Germinal center (tissue), 1 donor: ENCODE results near the gene USP32.
A peak's percentile ranks its signal among the peaks of the same experiment; 100 is the strongest.
"Not testable (repeated sequence)": the region's sequence is repeated elsewhere in the genome, so short reads cannot be mapped to it uniquely, and the experiment has no call there.

ENCODE experiments used
- DNase-seq: peaks from one replicate; pipeline ENCODE4 v3.0.0; 2012; ENCODE audit warnings: mixed read lengths, low spot score

USP32 gene, protein sequence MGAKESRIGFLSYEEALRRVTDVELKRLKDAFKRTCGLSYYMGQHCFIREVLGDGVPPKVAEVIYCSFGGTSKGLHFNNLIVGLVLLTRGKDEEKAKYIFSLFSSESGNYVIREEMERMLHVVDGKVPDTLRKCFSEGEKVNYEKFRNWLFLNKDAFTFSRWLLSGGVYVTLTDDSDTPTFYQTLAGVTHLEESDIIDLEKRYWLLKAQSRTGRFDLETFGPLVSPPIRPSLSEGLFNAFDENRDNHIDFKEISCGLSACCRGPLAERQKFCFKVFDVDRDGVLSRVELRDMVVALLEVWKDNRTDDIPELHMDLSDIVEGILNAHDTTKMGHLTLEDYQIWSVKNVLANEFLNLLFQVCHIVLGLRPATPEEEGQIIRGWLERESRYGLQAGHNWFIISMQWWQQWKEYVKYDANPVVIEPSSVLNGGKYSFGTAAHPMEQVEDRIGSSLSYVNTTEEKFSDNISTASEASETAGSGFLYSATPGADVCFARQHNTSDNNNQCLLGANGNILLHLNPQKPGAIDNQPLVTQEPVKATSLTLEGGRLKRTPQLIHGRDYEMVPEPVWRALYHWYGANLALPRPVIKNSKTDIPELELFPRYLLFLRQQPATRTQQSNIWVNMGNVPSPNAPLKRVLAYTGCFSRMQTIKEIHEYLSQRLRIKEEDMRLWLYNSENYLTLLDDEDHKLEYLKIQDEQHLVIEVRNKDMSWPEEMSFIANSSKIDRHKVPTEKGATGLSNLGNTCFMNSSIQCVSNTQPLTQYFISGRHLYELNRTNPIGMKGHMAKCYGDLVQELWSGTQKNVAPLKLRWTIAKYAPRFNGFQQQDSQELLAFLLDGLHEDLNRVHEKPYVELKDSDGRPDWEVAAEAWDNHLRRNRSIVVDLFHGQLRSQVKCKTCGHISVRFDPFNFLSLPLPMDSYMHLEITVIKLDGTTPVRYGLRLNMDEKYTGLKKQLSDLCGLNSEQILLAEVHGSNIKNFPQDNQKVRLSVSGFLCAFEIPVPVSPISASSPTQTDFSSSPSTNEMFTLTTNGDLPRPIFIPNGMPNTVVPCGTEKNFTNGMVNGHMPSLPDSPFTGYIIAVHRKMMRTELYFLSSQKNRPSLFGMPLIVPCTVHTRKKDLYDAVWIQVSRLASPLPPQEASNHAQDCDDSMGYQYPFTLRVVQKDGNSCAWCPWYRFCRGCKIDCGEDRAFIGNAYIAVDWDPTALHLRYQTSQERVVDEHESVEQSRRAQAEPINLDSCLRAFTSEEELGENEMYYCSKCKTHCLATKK (N-terminal part only)

DNA sequence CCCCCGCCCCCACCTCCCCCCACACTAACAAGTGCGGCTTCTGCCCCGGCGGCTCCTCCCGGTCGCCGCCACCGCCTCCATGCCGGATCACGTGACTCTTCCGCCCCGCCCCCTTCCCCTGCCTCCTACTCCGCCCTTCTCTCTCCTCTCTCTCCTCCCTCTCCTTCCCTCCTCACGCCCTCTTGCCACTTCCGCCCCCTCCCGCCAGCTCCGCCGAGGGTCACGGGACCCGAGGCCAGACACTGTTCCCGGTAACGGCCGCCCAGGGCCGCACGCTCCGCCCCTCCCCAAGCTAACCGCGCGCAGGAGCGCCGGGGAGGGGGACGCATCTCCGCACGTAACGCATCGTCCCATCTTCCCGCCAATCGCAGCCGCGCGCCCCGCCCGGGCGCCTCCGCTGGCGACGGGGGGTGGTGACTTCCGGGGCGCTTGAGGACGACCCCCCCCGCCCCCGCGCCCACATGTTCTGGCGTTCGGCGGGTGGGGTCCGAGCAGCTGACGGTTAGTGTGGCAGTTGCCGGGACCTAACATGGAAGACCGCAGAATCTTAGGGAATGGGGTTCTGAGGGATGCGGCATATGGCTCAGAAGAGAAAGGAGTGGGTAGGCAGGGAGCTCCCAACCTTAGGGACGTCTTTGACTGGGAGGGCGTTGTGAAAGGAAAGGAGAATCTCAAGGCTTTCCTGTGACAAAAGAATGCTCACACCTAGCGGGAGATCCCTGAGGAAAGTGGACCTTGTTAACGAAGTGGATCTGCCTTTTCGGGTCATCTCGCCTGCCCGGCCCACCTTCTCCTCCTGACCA is at the start of gene USP32:
Gene USP32 (minus strand): TSS at position 92 of the 803 bp plus-strand sequence. CDS start 194 bp downstream, outside the sequence.
- DNase-seq: peak; percentile 90

GRCh38 chr17:60439501-60439900 is 47.6 kb upstream of the USP32 start:
- DNase-seq: no peak

DNA sequence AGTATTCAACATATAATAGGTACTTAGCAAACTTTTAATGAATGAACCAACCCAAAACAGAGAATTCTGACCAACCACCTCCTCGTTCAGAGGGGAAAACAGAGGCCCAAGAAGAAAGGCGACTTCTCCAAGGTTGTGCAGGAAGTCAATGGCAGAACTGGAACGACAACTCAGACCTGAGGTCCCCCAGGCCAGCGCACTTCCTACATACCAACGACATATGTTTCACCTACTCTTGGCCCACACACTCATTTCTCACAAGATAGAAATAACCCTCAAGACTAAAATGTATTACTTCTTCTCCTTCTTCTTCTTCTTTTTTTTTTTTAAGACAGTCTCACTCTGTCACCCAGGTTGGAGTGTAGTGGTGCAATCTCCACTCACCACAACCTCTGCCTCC is 44.7 kb upstream of the USP32 start:
- DNase-seq: no peak

- peak; percentile 72 for DNase-seq
Measured at GRCh38 chr17:60435244-60436167, 43.6 kb upstream of the USP32 start.

DNA sequence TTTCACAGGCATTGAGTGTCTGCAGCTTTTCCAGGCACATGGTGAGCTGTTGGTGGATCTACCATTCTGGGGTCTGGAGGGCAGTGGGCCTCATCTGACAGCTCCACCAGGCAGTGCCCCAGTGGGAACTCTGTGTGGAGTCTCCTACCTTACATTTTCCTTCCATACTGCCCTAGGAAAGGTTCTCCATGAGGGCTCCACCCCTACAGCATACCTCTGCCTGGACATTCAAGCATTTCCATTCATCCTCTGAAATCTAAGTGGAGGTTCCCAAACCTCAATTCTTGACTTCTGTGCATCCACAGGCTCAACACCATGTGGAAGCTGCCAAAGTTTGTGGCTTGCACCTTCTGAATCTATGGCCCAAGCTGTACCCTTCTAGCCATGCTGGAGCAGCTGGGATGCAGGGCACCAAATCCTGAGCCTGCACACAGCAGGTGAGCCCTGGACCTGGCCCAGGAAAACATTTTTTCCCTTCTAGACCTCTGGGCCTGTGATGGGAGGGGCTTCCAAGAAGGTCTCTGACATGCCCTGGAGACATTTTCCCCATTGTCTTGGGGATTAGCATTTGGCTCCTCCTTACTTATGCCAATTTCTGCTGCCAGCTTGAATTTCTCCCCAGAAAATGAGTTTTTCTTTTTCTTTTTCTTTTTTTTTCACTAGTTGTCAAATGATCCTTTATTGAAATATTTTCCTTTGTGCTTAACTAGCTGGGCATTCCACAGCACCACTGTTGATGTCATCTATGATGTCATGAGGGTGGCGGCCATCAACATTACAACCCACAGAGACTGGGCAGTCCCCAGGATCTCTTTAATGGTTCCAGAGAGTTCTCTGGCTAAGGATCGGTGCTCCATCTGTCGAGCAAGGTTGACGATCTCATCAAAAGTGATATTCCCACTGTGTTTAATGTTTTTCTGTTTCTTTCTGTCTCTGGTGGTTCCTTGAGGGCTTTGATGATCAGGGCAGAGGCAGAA is 41.4 kb upstream of the USP32 start:
- DNase-seq: not testable (repeated sequence)

DNA sequence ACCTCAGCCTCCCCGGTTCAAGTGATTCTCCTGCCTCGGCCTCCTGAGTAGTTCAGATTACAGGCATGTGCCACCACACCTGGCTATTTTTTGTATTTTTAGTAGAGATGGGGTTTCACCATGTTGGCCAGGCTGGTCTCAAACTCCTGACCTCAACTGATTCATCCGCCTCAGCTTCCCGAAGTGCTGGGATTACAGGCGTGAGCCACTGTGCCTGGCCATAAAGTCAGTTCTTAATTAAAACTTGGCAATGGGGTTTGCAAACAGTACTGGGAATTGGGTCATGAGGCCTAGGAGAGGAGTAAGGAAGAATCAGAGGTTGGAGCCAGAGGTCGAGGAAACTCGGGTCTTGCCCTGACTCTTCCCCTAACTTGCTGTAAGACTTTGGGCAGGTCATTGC is 38.6 kb upstream of the USP32 start:
- DNase-seq: not testable (repeated sequence)

- not testable (repeated sequence) for DNase-seq
Measured at GRCh38 chr17:60428491-60428890, 36.6 kb upstream of the USP32 start.

DNA sequence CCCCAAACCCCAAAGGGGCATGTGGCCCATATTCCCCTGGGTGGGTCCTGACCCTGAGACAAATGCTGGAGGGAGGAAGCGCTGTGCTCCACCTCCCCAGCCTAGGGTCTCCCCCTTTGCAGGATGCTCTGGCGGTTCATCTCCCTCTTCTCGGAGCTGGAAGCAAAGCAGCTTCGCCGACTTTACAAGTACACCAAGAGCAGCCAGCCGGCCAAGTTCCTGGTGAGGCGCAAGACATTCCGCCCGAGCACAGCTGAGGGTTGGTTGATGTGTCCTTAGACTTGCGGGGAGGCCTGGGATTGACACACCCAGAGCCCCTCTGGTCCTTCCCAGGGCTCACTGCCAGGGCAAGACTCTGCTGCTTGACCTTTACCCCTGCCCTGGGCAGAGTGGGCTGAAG is 34.7 kb upstream of the USP32 start:
- no peak for DNase-seq

DNA sequence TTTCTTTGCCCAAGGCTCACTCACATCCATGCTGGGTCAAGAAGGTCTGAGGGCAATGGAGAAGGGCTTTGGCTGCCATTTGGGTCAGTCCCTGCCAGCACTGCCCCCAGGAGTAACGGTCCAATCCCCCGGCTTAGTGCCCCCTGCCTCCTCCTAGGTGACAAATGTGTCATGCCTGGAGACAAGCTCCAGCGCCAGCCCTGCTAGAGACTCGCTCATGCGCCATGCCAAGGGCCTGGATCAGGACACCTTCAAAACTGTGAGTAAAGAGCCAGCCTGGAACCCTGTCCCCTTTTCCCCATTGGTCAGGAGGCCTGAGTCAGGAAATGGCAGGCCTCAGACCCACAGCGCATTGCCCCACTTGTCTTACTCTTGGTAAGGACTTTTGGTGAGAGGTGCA is 33.7 kb upstream of the USP32 start:
- no peak for DNase-seq

GRCh38 chr17:60423865-60424264 is 31.9 kb upstream of the USP32 start:
- no peak for DNase-seq

GRCh38 chr17:60422162-60422665 is 30.3 kb upstream of the USP32 start, which contains the start of gene CHCT1:
Gene CHCT1, plus strand, starts transcription at chr17:60422489. Its CDS starts 104 bp downstream, at chr17:60422593.
- no peak for DNase-seq

- DNase-seq: peak; percentile 82
Measured at GRCh38 chr17:60421273-60422161, 29.6 kb upstream of the USP32 start.

- DNase-seq: not testable (repeated sequence)
Measured at GRCh38 chr17:60419875-60420274, 27.9 kb upstream of the USP32 start.

- not testable (repeated sequence) for DNase-seq
Measured at GRCh38 chr17:60419003-60419402, 27.1 kb upstream of the USP32 start.

DNA sequence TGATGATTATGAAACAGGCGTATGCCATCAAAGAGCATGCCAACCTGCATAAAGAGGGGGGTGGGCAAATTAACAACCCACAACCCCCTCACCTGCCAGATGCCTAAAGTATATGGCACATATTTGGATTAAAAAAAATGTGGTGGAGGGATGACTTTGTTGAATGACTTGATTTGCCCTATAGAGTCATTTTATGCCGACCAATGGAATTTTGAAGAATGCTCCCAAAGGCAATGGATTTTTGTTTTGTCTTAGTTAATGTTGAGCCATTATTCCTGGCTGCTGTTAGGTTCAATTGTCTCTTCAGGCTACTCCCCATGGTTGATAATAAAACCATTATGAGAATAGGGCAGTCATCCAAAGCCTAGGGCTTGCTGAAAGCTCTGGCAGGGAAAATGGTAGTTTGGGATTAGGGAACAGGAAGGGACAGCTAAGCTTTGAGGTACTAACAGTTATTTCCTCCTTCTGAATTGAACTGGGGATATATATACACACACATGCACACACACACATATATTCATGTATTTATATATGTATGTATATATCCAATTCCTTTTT is 24.5 kb upstream of the USP32 start:
- no peak for DNase-seq

- DNase-seq: no peak
Measured at GRCh38 chr17:60415146-60415545, 23.2 kb upstream of the USP32 start.

DNA sequence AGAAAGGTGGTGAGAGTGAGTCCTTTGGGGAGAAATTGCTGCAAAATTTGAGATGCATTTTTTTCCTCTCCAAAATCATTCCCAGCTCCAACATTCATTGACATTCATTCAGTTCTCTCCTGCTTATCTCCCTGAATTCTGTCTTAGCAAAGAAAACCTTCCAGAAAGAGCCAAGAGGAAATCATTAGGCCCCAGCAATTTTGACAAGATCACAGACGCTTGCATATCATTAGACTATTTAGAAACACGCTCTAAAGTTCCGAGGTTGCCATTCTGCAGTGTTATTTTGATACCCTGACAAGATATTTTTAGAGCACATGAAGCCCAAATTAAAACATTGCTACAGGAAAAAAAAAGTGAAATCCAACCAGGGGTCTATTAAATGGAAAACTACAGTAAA is 20.8 kb upstream of the USP32 start:
- DNase-seq: no peak
